GM21825 (cell line): Measurements from ENCODE around the gene NUP98.
"Not testable (repeated sequence)": the region's sequence is repeated elsewhere in the genome, so short reads cannot be mapped to it uniquely, and the experiment has no call there.

Experiments
- ATAC-seq: cut with Tn5 transposase; IDR thresholded peaks from one replicate; pipeline ENCODE4 v1.9.1; 2021; ENCODE audit warnings: mild to moderate bottlenecking, moderate library complexity; ENCODE audit not compliant: unreplicated experiment

Gene NUP98

DNA sequence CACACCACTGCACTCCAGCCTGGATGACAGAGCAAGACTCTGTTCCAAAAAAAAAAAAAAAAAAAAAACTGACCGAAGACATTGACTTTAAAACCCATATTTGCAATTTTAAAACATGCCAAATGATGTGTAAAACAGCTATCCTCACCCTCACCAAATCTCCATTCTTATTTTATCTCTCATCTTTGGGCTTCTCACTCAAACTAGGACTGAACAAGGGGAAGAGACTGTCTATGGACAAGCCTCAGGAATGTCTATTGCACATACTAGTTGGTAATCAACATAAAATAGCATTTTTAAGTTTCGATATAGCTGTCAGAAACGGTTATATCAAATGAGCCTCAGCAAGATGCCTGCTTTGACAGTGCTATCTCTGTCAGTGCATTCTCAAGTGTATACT is 118.3 kb downstream of the NUP98 start:
- ATAC-seq: no peak

DNA sequence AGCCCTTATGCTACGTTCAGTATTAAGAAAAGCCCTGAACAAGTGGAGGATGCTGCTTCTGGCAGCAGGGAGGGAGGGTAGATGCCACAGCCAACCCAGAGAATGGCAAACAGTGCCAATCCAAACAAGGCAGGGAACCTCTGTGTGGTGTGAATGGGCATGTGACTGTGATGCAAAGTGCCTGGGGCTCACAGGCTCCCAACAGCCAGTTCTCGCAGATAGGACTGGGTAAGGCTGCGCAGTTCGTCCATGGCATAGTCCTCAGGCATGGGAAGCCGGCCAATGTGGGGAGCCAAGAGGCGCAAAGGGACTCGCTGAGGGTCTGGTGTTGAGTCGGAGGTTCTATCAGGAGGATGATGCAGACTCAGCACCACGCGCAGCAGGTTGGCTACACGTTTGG is 121.4 kb downstream of the NUP98 start:
- ATAC-seq: no peak

DNA sequence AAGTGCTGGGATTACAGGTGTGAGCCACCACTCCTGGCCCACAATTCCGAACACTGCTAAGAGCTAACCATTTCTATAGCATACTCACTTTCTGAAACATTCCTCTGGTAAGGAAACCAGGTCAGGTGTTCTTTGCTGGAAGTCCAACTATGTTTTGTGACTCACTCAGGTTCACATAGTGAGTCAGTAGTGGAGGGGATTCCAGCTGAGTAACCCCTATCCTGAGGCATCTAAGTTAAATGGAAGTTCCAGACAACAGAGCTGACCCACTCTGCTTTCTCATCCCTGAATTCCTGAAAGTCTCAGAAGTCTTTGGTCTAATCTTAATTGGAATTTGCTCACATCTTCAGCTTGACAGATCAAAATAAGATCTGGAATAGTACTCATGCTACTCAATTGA is 123.2 kb downstream of the NUP98 start:
- no peak for ATAC-seq

DNA sequence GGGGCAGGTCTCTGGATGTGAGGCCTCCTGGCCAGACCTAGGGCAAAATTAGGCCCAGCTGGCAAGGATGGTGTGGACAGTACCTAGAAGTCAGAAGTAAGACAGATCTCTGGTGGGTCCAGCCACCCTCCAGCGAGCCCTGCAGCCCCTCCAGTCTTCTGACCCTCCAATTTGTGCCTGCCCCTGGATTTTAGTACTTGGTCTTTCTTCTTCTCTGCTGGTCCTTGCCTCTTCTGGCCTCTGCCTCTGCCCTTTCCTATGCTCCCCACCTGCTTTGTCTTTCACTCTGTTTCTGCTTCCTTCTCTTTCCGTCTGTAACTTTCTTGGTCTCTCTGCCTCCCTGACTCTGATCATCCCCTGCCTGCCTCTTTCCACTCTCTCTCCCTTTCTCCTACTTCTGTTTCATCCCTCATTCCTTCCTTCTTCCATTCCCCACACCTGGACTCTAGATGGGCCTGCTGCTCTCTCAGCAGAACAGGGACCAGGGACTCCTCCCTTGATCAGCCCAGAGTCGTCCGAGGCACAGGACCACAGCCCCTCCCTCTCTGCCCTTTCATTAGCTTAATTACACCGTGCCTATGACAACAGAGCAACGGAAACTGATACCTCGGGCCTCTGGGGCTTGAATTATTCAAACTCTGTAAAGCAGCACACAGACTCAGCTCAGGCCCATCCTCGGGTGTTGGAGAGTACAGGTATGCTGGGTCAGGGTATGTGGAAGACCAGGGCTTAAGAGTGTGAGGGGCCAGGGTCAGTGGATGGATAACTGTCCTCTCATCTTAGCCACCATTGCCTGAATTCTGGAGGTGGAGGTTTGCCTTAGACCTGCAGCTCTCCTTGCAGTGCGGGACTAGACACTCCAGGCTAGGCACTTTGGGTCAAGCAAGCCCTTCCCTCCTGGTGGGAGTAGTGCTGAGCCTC is 125.8 kb downstream of the NUP98 start, which contains the start of gene CHRNA10:
Gene CHRNA10 (minus strand): TSS at position 51 of the 921 bp plus-strand sequence. CDS start 72 bp downstream, outside the sequence.
- no peak for ATAC-seq

DNA sequence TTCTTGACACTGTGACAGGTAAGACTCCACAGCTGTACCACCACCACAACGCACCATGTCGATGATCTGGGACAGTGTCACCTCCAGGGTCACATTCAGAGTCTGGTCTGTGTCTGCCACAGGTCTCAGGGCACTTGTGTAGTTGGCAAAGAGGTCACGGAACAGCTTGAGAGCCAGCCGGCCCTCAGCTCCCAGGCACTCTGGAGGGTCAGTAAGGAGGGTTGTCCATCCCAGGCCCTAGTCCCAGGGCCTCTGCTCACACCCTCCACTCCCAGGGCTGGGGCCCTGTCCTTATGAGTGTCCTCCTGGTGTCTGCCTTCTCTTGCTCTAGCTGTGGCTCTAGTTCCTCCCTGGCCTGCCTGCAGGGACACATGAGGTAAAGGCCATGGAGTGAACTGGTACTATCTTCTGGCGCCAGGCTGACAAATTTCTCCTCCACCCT is 127.6 kb downstream of the NUP98 start:
- no peak for ATAC-seq

DNA sequence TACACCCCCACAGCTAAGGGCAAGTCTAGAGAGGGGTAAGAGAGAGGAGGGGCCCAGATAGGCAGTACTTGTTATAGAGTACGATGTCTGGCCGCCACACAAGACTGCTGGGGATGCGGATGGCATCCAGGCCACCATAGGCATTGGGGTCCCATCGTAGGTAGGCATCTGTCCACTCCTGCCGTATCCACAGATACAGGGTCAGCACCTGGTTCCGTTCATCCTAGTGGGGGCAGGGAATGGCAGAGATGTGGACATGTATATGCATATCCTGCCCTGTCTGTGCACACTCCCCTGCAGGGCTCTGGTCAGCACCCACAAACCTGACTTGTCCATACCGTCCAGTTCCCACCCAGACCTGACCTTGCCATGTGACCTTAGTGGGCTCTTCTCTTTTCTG is 128.2 kb downstream of the NUP98 start:
- no peak for ATAC-seq

DNA sequence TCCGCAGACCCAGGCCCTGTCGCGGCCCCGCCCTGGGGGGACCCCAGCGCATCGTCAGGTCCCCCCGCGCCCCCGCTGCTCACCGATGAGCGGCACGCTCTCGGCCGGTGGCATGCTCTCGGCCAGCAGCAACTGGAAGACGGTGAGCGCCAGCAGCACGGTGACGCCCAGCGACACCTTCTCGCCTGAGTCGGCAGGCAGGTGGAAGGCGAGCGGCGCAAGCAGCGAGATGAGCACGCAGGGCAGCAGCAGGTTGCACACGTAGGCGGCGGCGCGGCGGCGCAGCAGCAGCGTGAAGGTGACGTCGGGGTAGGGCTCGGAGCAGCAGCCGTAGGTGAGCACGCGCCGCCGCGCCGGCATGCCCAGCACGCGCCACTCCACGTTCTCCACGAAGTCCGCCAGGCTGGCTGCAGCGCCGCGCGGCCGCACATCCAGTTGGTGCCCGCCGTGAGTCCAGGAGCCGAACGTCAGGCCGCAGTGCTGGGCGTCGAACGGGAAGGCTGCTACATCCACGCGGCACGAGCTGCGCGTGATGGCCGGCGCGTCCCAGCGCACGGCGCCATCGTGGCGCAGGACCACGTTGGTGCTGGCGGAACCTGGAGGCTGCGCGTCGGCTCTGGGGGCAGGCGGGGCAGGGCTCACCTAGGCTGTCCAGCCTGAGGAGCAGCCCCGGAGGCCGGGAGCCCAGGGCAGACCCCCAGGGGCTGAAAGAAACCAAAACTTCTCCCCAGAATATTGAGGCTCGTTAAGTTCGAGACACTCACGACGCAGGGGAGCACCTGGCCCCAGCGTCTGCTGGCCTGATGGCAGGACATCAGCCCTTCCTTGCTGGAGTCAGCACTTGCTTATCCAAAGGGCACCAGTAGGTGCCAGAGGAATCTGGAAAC is 130.0 kb downstream of the NUP98 start:
- ATAC-seq: no peak

DNA sequence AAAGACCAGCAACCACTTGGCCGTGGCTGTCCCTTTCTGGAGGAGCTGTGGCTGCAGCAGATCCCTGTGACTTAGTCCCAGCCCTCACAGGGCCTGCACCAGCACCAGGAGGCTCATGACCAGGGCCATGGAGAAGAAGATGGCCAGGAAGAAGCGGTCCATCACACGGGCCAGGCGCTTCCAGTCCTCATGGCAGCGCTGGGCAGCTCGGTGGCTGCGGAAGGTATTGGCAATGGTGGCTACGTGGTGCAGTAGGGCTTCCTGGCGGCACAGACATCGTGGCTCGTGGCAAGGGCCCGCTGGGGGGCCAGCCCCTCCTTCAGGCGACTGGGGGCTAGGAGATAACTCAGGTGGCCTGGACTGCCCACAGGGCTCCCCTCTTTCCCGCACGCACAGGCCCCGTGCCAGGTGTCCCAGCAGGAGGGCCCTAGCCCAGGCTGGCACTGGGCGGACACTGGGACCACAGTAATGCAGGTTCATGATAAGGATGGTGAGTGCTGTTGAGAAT is 131.3 kb downstream of the NUP98 start:
- no peak for ATAC-seq

DNA sequence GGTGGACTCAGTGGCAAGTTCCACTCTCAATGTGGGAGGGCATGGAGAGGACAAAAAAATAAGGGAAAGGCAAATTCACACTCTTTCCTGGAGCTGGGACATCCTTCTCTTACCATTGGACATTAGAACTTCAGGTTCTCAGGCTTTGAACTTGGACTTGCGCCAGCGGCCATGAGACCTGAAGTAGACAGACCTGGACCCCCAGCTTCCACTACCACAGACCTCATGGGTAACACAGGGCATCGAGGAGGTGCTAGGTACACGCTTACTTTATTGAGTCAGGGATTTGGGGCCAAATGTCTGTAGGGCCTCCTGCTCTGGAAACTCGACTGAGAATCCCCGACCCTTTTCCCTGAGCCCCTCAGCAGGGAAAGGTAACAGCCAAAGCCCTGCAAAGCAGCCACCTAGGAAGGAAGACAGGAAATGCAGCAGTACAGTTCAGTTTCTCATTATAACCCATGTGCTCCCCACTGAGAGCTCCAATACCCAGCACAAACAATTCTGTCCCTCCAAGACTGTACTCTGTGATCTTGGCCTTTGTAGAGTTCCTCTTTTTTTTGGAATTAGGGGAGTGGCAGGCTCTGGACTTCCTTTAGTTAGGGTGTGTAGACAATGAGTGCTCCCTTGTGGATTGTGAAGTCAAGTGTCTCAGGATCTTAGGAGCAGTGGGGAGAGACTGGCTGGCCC is 131.9 kb downstream of the NUP98 start:
- no peak for ATAC-seq

DNA sequence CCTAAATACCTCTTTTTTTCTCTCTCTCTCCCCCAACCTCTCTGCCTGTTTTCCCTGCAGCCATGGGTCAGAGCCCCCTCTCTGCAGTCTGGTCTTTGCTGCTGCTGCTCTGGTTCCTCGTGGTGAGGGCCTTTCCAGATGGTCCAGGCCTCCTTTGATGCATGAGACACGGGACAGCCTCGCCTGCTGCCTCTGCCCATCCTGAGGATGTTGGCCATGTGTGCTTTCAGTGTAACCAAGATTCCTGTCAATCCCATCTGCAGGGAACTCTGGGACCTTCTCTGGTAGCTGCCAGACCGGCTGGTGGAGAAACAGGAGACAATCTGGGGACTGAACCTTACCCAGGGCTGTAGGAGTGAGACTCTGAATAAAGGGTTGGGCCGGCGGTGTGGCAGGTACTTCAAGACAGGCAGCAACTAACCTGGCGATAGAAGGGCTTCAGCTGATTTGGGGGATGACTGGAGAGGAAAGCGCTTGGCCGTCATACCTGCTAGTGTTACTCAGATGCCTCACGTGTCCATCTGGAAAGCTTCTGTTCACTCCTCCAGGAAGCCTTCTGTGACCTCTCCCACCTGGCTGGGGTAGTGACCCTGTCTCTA is 133.2 kb downstream of the NUP98 start:
- ATAC-seq: no peak

DNA sequence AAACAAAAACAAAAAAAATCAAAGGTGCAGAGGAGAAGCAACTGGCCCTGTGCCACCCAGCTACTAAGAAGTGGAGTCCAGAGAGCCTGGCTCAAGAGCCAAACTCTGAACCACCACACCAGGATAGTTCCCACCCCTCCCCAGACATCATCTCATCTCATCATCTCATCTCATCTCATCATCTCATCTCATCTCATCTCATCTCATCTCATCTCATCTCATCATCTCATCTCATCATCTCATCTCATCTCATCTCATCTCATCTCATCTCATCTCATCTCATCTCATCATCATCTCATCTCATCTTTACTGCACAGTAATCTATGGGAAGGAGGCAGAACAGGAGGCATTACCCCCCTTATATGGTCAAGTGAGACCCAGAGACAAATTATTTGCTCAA is 134.5 kb downstream of the NUP98 start:
- no peak for ATAC-seq

DNA sequence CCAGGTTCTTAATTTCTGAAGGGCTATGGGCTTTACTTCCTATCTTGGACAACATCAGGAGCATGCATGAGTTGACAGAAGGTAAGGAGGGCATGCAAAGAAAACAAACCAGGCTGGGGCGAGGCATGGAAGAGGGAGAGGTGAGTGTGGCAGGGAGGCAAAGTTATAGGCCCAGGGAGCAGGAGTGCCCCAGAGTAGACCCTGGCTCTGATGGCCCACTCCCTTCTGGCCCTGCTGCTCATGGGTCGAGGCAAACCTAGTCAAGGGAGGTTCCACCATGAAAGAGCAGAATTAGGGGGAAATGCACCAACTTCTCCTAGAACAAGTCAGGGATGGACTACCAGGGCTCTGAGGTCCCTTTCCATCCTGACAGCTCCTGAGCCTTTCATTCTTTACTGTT is 136.4 kb downstream of the NUP98 start:
- no peak for ATAC-seq

DNA sequence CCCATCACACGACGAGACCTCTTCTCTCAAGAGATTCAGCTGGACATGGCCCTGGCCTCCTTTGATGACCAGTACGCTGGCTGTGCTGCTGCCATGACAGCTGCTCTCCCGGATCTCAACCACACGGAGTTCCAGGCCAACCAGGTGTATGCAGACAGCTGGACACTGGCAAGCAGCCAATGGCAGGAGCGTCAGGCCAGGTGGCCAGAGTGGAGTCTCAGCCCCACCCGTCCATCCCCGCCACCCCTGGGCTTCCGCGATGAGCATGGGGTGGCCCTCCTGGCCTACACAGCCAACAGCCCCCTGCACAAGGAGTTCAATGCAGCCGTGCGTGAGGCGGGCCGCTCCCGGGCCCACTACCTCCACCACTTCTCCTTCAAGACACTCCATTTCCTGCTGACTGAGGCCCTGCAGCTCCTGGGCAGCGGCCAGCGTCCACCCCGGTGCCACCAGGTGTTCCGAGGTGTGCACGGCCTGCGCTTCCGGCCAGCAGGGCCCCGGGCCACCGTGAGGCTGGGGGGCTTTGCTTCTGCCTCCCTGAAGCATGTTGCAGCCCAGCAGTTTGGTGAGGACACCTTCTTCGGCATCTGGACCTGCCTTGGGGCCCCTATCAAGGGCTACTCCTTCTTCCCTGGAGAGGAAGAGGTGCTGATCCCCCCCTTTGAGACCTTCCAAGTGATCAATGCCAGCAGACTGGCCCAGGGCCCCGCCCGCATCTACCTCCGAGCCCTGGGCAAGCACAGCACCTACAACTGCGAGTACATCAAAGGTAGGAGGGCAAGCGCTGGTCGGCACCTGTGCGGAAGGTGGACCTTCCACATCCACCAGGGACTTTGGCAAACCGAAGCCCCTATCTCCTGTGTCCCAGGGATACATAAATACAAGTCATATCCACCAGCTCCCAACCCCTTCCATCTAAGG is 137.5 kb downstream of the NUP98 start:
- ATAC-seq: no peak

DNA sequence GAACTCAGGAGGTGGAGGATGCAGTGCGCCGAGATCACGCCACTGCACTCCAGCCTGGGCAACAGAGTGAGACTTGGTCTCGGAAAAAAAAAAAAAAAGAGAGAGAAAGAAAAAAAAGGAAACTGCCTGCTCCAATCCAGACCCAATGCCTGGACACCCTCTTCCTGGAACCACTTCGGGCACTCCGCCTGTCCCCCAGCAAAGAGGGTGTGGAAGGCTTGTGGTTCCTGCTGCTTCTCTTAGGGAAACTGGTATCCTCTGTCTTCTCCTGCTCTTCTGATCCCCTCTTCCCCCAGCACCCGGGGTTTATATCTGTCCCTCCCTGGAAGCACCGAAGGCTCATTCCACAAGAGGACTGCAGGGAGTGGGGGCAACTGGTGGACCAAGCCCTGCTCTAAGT is 139.1 kb downstream of the NUP98 start:
- ATAC-seq: no peak

DNA sequence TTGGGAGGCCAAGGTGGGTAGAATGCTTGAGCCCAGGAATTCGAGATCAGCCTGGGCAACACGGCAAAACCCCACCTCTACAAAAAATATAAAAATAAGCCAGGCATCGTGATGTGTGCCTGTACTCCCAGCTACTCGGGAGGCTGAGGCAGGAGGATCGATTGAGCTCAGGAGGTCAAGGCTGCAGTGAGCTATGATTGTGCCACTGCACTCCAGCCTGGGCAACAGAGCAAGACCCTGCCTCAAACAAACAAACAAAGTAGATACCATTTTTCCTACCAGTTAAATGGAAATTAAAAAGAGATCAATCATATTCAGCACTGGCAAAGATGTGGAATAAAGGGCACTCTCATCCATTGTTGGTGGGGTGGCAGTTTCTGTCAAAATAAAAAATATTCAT is 140.0 kb downstream of the NUP98 start:
- not testable (repeated sequence) for ATAC-seq

DNA sequence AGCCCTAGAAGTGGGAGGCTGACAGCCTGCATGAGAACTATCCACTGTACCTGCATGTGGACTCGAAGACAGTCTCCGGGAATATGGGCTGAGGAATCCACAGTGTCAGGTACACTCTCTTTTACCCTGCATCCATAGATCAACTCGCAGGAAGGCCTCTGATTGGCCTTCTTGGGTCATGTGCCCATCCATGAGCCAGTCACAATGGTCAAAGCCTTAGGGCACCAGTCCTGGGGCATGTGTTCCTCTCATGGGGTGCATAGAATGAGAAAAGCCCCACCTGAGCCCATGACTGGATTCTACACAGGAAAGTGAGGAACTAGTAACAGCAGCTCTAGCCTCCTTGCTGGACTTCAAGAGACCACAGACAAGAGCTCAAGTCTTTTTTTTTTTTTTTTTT is 141.8 kb downstream of the NUP98 start:
- ATAC-seq: no peak

DNA sequence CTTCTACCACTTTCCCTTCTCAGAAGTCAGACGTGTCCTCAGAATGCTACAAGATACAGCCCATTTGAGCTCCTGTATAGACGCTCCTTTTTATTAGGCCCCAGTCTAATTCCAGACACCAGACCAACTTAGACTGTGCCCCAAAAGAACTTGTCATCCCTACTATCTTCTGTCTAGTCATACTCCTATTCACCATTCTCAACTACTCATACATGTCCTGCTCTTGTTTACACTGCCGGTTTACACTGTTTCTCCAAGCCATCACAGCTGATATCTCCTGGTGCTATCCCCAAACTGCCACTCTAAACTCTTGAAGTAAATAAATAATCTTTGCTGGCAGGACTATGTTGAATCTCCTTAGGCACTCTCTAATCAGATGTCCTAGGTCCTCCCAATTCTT is 144.8 kb downstream of the NUP98 start:
- ATAC-seq: not testable (repeated sequence)

DNA sequence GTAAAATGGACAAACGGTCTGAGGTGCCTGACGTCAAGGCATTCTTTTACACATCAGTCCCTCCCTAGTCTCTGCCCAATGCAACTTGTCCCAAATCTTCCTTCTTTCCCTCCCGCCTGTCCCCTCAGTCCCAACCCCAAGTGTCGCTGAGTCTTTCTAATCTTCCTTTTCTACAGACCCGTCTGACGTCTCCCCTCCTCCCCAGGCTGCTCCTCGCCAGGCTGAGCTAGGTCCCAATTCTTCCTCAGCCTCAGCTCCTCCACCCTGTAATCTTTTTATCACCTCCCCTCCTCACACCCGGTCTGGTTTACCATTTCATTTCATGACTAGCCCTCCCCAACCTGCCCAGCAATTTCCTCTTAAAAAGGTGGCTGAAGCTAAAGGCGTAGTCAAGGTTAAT is 148.0 kb downstream of the NUP98 start:
- ATAC-seq: not testable (repeated sequence)

DNA sequence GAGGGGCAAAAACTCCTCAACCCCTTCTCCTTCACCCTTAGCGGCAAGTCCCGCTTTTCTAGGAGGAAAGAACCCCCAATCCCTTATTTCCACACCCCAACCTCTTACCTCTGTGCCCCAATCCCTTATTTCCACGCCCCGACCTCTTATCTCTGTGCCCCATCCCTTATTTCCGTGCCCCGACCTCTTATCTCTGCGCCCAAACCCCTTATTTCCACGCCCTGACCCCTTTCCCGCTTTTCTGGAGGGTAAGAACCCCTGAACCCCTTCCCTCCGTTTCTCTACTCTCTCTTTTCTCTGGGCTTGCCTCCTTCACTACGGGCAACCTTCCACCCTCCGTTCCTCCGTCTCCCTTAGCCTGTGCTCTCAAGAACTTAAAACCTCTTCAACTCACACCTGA is 148.5 kb downstream of the NUP98 start:
- not testable (repeated sequence) for ATAC-seq
